DOHH2 (cell line): ENCODE measurements around the gene PAIP2.

ENCODE experiments used
- CTCF ChIP-seq: fragments of 200-600 bp; sonication (generic); IDR thresholded peaks from one replicate; pipeline ENCODE4 v1.5.1; 2014; ENCODE audit warnings: antibody characterized with exemption, mild to moderate bottlenecking, low read depth, low read length; ENCODE audit not compliant: poor library complexity, severe bottlenecking
- EZH2phosphoT487 ChIP-seq: fragments of 200-600 bp; sonication (generic); IDR thresholded peaks from 2 replicates; pipeline ENCODE4 v1.6.1; 2017; ENCODE audit warnings: borderline replicate concordance, mild to moderate bottlenecking, antibody characterized with exemption, low read length, moderate library complexity, mixed read lengths

GRCh38 chr5:139384591-139385051, 43.0 kb downstream of the PAIP2 start:
- no peak for TF ChIP-seq CTCF
- TF ChIP-seq EZH2phosphoT487 = no peak
